ENCODE results near the gene DDIT3.
A peak's percentile ranks its signal among the peaks of the same experiment; 100 is the strongest.

Gene DDIT3

GRCh38 chr12:57479376-57480115 lies 40.8 kb downstream of the DDIT3 start, which contains the start of gene ARHGAP9:
Gene ARHGAP9, minus strand, starts transcription at chr12:57479866. Its CDS starts 460 bp downstream, at chr12:57479406.
- DNase-seq: peak in 5 of 6 experiments; percentile 57 to 86 (median 83)

- DNase-seq: no peak
These were observed 41.3 kb downstream of the DDIT3 start for GRCh38 chr12:57479043-57479375.

DNA sequence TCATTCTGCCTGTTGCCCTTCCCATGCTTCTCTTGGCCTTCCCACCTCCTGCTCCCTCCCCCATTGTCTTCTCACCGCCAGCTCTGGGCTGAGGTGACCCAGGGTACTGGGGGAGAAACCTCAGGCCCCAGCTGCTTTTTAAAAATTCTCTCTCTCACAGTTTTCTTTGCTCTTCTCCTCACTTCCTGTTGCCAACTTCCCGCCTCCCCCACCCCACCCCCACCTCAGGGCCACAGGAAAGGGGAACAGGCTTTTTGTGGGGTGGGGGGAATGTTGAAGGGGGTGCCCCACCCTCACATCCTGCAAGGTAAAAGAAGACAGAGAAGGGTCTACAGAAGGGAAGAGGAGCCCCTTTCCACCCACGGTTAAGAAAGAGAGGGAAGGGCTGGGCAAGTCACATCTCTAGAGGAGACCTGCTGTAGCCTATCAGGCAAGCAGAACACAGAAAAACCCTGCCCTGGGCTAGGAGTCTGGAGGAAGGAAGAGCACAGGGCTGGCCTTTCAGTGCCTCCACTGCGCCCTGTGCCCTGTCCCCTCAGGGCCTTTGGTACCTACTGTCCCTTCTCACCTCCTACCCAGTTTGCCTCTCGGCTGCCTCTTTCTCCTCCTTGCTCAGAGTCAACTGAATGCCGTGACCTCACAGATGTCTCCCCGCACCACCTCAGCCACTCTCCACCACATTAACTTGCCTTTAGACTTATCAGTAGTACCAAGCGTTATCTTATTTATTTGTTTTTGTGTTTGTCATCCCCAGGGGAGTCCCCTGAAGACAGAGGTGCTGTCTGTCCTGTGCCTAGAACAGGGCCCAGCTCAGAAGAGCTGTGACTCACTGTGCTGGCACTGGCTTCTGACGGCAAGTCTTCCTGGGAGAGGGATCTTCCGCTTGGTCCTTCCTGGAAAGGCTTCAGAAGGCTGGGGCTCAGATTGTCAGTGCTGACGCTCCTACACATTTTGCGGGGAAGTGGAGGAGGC lies 42.3 kb downstream of the DDIT3 start:
- peak; percentile 49 to 78 (median 64) for DNase-seq

GRCh38 chr12:57476993-57477709 lies 43.2 kb downstream of the DDIT3 start:
- DNase-seq: peak in 4 of 6 experiments; percentile 32 to 63 (median 40)

DNA sequence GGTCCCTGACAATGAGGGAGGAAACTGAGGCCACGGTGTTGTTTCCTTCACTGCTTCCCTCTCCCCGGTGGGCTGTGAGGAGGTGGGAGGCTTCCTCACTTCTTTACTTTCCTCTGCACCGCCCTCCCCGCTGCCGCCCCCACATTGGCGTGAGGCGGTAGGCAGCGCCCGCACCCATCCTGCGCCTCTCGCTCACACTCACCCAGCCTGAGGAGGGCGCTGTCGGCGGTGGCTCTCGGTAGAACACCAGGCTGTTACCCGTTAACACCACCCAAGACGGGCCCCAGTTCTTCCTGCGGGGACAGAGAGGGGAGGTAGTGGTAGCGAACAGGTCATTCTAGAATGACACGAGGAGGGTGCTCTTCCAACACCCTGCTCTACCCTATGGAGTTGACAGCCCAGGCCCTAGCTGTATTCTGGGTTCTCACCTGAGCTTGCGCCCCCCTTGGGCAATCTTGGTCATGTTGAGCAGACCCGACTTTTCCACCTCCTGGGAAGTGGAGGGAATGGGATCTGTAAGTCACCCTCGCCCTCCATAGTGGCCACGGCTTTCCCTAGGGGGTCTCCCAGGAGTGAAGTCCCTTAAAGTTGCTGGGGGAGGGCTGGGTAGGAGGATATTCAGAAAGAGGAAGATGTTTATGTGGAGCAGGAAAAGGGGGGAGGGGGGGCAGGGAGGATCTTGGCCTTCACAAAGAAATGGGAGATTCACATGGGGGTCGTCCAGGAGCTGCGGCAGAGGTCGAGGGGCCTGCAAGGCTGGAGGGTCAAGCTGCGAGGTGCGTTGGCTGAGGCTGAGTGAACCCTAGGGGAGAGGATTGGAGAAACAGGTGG lies 43.9 kb downstream of the DDIT3 start:
- peak; percentile 43 to 70 (median 56) for DNase-seq

DNA sequence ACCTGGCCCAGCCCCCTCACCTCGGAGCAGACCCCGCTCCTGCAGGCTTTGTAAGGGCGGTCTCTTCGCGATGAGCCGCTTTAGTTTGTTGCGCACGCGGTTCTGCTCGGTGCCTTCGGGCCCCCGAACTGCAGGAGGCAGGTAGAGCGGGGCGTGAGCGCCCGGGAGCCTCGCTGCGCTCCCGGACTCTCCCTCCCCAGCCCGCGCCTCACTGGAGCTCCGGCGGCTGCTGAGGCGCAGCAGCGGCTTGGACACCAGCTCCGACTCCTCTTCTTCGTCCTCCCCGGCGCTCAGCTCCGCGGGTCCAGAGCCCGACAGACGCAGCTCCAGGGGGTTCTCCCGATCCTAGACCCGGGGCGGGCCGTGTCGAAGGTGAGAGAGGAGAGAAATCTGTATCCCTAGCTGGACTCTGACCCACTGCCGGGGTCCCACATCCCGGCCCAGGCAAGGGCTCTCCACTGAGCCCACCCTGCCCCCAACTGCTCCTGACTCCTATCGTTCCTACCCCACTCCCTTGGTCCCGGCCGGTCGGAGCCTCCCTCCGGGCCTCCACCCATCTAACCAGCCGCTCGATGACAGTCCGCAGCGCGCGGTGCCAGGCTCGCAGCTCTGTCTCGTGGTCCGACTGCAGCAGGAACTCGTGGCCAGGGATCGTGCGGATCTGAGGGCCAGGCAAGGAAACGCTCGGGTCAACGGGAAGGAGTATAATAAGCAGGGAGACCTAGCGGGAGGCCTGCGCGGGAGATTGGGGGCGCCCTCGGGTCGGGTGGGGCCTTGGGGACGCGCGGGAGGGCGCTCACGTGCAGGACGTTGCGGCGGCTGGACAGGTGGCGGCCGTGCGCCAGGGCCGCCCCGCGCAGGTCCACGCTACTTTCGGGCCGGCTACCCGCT lies 44.8 kb downstream of the DDIT3 start:
- peak in 1 of 6 experiments; percentile 9 for DNase-seq

DNA sequence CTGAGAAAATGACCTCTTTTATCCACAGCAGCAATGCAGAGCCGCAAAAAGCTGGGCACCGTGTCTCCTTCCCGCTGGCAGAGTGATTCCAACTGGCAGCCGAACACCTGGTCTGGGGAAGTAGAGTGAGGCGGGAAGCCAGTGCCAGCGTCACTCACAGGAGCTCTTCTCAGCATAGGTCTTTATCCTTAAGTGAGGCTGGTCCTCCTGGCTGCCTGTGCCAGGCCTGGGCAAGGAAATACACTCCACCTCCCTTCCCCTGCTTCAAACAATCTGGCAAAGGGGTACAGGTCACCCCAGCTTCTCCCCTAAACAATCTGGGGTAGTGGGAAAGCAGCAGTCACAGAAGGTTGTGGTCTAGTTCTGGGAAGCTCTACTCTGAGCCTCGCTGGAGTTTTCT lies 45.5 kb downstream of the DDIT3 start:
- DNase-seq: no peak

DNA sequence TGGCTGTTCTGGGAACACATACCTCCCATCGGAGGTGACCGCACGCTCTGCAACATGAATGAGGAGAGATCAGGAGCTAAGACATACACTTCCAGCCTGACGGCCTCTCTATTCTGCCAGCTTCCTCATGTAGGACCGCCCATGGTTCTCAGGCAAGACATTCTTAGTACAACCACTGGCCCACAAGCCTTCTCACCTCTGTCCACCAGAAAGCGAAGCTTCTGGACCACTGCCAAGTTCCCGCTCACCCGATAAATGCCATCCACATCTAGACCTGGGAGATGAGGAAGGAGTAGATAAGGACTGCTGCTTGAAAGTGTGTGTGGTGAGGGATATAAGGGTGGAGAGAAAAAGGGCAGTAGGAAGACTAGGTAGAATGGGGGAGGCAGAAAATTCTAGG lies 45.9 kb downstream of the DDIT3 start:
- DNase-seq: no peak

GRCh38 chr12:57473886-57474285 lies 46.4 kb downstream of the DDIT3 start:
- no peak for DNase-seq

DNA sequence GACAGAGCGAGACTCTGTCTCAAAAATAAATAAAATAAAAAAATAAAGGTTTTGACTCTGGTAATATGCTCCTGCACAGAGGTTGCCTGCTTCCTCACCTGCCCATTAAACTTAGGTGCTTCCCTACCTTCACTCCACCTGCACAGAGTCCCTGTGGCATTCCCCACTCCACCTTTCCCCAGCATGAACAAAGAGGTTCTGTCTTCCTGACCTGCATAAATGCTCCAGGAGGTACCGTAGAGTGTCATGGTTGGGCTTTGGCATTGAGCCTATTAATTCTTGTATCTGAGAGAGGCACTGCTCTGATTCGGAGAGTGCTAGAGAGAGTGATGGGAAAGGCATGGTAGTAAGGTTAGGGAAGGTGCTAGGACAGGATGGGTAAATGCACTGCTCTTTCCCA lies 46.9 kb downstream of the DDIT3 start:
- DNase-seq: no peak

- DNase-seq: no peak
These were observed 47.9 kb downstream of the DDIT3 start for GRCh38 chr12:57472391-57472790.

GRCh38 chr12:57471661-57472060 lies 48.7 kb downstream of the DDIT3 start:
- no peak for DNase-seq

- DNase-seq: no peak
These were observed 49.2 kb downstream of the DDIT3 start for GRCh38 chr12:57470970-57471656.

- DNase-seq: no peak
These were observed 49.9 kb downstream of the DDIT3 start for GRCh38 chr12:57470286-57470969.

- DNase-seq: no peak
These were observed 50.8 kb downstream of the DDIT3 start for GRCh38 chr12:57469296-57470164.

- no peak for DNase-seq
These were observed 52.4 kb downstream of the DDIT3 start for GRCh38 chr12:57467915-57468314.

DNA sequence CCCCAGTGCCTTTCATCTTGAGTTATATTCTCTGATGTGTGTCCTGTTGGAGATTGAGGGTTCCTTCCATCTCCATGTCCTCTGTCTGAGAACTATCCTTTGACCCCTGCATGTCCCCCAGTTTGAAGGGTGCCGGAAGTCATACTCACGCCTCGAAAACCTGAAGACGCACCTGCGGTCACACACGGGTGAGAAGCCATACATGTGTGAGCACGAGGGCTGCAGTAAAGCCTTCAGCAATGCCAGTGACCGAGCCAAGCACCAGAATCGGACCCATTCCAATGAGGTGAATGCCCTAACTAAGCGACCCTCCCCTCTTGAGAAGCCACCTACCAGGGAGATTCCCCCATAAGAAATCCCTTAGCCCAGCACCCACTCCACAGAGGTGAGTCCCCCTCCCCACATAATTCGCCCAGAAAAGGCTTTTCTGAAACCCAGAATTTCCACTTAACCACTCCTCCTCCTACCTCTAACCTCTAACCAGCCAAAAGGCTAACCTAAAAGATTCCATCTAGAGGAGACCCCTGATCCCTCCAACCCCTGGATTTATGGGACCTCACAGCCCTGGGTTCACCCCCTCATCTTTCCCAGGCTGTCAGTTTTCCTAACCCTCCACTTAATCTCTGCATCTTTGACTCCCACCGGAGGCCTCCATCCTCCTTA lies 53.0 kb downstream of the DDIT3 start:
- DNase-seq: no peak

All from stimulated activated naive CD4-positive, alpha-beta T cell (primary cell).